Calu3 (cell line): ENCODE results near the gene C20orf204. TPM values are rescaled to one million over a fixed set of nuclear protein-coding genes. Genes with fewer than 3 reads are reported as not detected.
"Not testable (repeated sequence)": the region's sequence is repeated elsewhere in the genome, so short reads cannot be mapped to it uniquely, and the experiment has no call there.

ENCODE experiments used
- BruUV-seq: library from RNA; stranded (reverse); fragments of 400-500 nt; replicated peaks from 2 replicates; lab custom pipeline; 2021; lab: Mats Ljungman, UMichigan
- CTCF ChIA-PET: fragments of 300-600 bp; sonication (Branson Sonifier 250); formaldehyde crosslinking; loops from one replicate; lab custom pipeline; 2022; ENCODE audit warnings: antibody characterized with exemption; lab: Charles Lee
- DNase-seq: peaks from one replicate; pipeline ENCODE4 v3.0.0; 2022
- H3K27ac Mint-ChIP-seq: one replicate; pipeline ENCODE4 v1.8.0; 2022; ENCODE audit warnings: mixed read lengths; ENCODE audit not compliant: unreplicated experiment
- H3K27me3 Mint-ChIP-seq: one replicate; pipeline ENCODE4 v1.8.0; 2022; ENCODE audit warnings: mixed read lengths; ENCODE audit not compliant: unreplicated experiment
- H3K36me3 Mint-ChIP-seq: one replicate; pipeline ENCODE4 v1.8.0; 2022; ENCODE audit warnings: mild to moderate bottlenecking, moderate library complexity, mixed read lengths; ENCODE audit not compliant: insufficient read depth, unreplicated experiment
- H3K4me1 Mint-ChIP-seq: one replicate; pipeline ENCODE4 v1.8.0; 2022; ENCODE audit warnings: mild to moderate bottlenecking, low read depth, mixed read lengths; ENCODE audit not compliant: unreplicated experiment
- H3K4me3 Mint-ChIP-seq: one replicate; pipeline ENCODE4 v1.8.0; 2022; ENCODE audit warnings: mild to moderate bottlenecking, low read depth, moderate library complexity, mixed read lengths; ENCODE audit not compliant: unreplicated experiment
- H3K9me3 Mint-ChIP-seq: one replicate; pipeline ENCODE4 v1.8.0; 2022; ENCODE audit warnings: low read depth, mixed read lengths; ENCODE audit not compliant: unreplicated experiment
- CTCF ChIP-seq: fragments of 200-600 bp; IDR thresholded peaks from one replicate; pipeline ENCODE4 v1.8.0; 2022; ENCODE audit warnings: antibody characterized with exemption; ENCODE audit not compliant: unreplicated experiment
- intact Hi-C: fragments of 100-400 bp; cut with micrococcal nuclease; formaldehyde crosslinking; loops from one replicate; pipeline ENCODE4 v1.10.0; 2022; ENCODE audit not compliant: unreplicated experiment
- total RNA-seq: library from RNA; stranded (reverse); gene quantifications from 2 replicates; pipeline ENCODE4 v1.2.3, GENCODE V29; 2022

Gene C20orf204
- total RNA-seq, 1 experiment from 2014 or later = 5.0 TPM

GRCh38 chr20:64083378-64083803, 47.4 kb downstream of the C20orf204 start:
- Mint-ChIP-seq H3K27me3 (peaks cover 84% of the 10 kb centered on the region), H3K27ac (no peak overlapping the region), H3K36me3 (peaks cover 42% of the 10 kb centered on the region), H3K4me3 (peak overlapping the region; percentile 74), H3K9me3 (no peaks in the 10 kb centered on the region), H3K4me1 (peaks cover 25% of the 10 kb centered on the region)
- no TSS peak for BruUV-seq
- TF ChIP-seq CTCF = peak; percentile 73
- CTCF ChIA-PET = interaction anchor here (0.7 to 1.9 kb wide), 9 partner anchors 10 to 1638 kb away, joined by 3 to 11 read pairs (median 5); partner anchors contain the start of gene TCEA2
- intact Hi-C loops = loop anchor here (5.0 kb wide), 1 partner anchor 39 kb away; no protein-coding TSS in a partner anchor
- peak; percentile 90 for DNase-seq

GRCh38 chr20:64083804-64084684, 48.1 kb downstream of the C20orf204 start, which contains the start of gene LKAAEAR1:
Gene LKAAEAR1, minus strand, starts transcription at chr20:64084398. Its CDS starts 179 bp downstream, at chr20:64084219.
- peaks cover 90% of the 10 kb centered on the region for H3K27me3 Mint-ChIP-seq
- BruUV-seq = no TSS peak
- H3K27ac Mint-ChIP-seq = no peak within 1 kb of the TSS
- CTCF ChIA-PET = interaction anchor here (0.5 to 1.9 kb wide), 11 partner anchors 10 to 1638 kb away, joined by 3 to 11 read pairs (median 4); partner anchors contain the start of gene TCEA2
- H3K9me3 Mint-ChIP-seq = no peaks in the 10 kb centered on the region
- H3K4me3 Mint-ChIP-seq = peak within 1 kb of the TSS; percentile 74
- intact Hi-C loops = loop anchor here (5.0 kb wide), 1 partner anchor 38 kb away; no protein-coding TSS in a partner anchor
- TF ChIP-seq CTCF = no peak
- H3K36me3 Mint-ChIP-seq = peaks cover 39% of the 10 kb centered on the region
- no peak for DNase-seq
- peaks cover 19% of the 10 kb centered on the region for H3K4me1 Mint-ChIP-seq

GRCh38 chr20:64084685-64085152, 48.7 kb downstream of the C20orf204 start:
- Mint-ChIP-seq H3K9me3 (no peaks in the 10 kb centered on the region), H3K4me1 (peaks cover 16% of the 10 kb centered on the region), H3K27ac (no peak overlapping the region), H3K27me3 (peaks cover 97% of the 10 kb centered on the region), H3K4me3 (peak overlapping the region; percentile 74), H3K36me3 (peaks cover 36% of the 10 kb centered on the region)
- no TSS peak for BruUV-seq
- DNase-seq = no peak
- TF ChIP-seq CTCF = no peak
- intact Hi-C loops = loop anchor here (5.0 kb wide), 1 partner anchor 38 kb away; no protein-coding TSS in a partner anchor
- CTCF ChIA-PET = interaction anchor here (0.5 to 1.9 kb wide), 4 partner anchors 22 to 318 kb away, joined by 3 to 7 read pairs (median 4); partner anchors contain the start of gene TCEA2

GRCh38 chr20:64086801-64087200, 50.8 kb downstream of the C20orf204 start:
- no peak for DNase-seq
- peaks cover 97% of the 10 kb centered on the region for H3K27me3 Mint-ChIP-seq

GRCh38 chr20:64087226-64087825, 51.3 kb downstream of the C20orf204 start:
- intact Hi-C loops, H3K27ac Mint-ChIP-seq, DNase-seq, H3K9me3 Mint-ChIP-seq, H3K4me3 Mint-ChIP-seq, BruUV-seq: not testable (repeated sequence)
- H3K27me3 Mint-ChIP-seq = peaks cover 97% of the 10 kb centered on the region
- peaks cover 20% of the 10 kb centered on the region for H3K36me3 Mint-ChIP-seq
- CTCF ChIA-PET = interaction anchor here (0.5 to 0.7 kb wide), 2 partner anchors 15 to 31 kb away, joined by 3 read pairs; no protein-coding TSS in a partner anchor
- H3K4me1 Mint-ChIP-seq = peaks cover 12% of the 10 kb centered on the region

More at GRCh38 chr20:64086801-64087200, 50.8 kb downstream of the C20orf204 start:
- H3K4me3 Mint-ChIP-seq = no peak overlapping the region
- no TSS peak for BruUV-seq
- CTCF ChIA-PET = interaction anchor here (0.5 kb wide), 1 partner anchor 32 kb away, joined by 3 read pairs; no protein-coding TSS in a partner anchor
- intact Hi-C loops = no loop called here
- no peak for TF ChIP-seq CTCF
- no peaks in the 10 kb centered on the region for H3K9me3 Mint-ChIP-seq
- H3K27ac Mint-ChIP-seq = no peak overlapping the region
- peaks cover 20% of the 10 kb centered on the region for H3K36me3 Mint-ChIP-seq
- H3K4me1 Mint-ChIP-seq = peaks cover 12% of the 10 kb centered on the region

GRCh38 chr20:64088586-64088985, 52.6 kb downstream of the C20orf204 start:
- H3K9me3 Mint-ChIP-seq, H3K27ac Mint-ChIP-seq, H3K4me3 Mint-ChIP-seq, intact Hi-C loops, DNase-seq, BruUV-seq, CTCF ChIA-PET, H3K4me1 Mint-ChIP-seq: not testable (repeated sequence)
- Mint-ChIP-seq H3K36me3 (peaks cover 20% of the 10 kb centered on the region), H3K27me3 (peaks cover 94% of the 10 kb centered on the region)
